SK-N-SH treated with all-trans-retinoic acid at 6 μM for 48 hours (cell line): Measurements from ENCODE around the gene DNPH1.

Experiments used
- ATAC-seq: fragments of 200-7000 bp; cut with Tn5 transposase; 3 replicates; pipeline ENCODE4 v1.9.1; 2020; ENCODE audit warnings: mild to moderate bottlenecking, moderate library complexity
- ARNTL ChIP-seq: fragments of 450-650 bp; formaldehyde crosslinking; IDR thresholded peaks from 2 replicates; pipeline ENCODE4 v1.5.0; 2020; ENCODE audit warnings: low read depth, mild to moderate bottlenecking, moderate library complexity, borderline replicate concordance
- BACH2 ChIP-seq: fragments of 250-450 bp; sonication (Bioruptor Pico); IDR thresholded peaks from 2 replicates; pipeline ENCODE4 v1.9.0; 2021; ENCODE audit warnings: mild to moderate bottlenecking, borderline replicate concordance
- CSDC2 ChIP-seq: fragments of 250-450 bp; sonication (Bioruptor Pico); IDR thresholded peaks from 2 replicates; pipeline ENCODE4 v1.5.0; 2020; ENCODE audit warnings: mild to moderate bottlenecking, moderate library complexity
- CSRNP3 ChIP-seq: fragments of 250-450 bp; sonication (Bioruptor Pico); IDR thresholded peaks from 2 replicates; pipeline ENCODE4 v1.5.1; 2021; ENCODE audit warnings: mild to moderate bottlenecking, moderate library complexity
- ESRRG ChIP-seq: fragments of 250-450 bp; sonication (Bioruptor Pico); IDR thresholded peaks from 2 replicates; pipeline ENCODE4 v1.6.1; 2021; ENCODE audit warnings: mild to moderate bottlenecking
- GLIS3 ChIP-seq: fragments of 250-450 bp; sonication (Bioruptor Pico); IDR thresholded peaks from 2 replicates; pipeline ENCODE4 v1.5.0; 2020; ENCODE audit warnings: mild to moderate bottlenecking, moderate library complexity
- ISL1 ChIP-seq: fragments of 250-450 bp; sonication (Bioruptor Pico); IDR thresholded peaks from 2 replicates; pipeline ENCODE4 v2.1.2; 2022; ENCODE audit warnings: mild to moderate bottlenecking, moderate library complexity
- OSR1 ChIP-seq: fragments of 250-450 bp; sonication (Bioruptor Pico); IDR thresholded peaks from 2 replicates; pipeline ENCODE4 v1.8.0; 2022; ENCODE audit warnings: moderate library complexity, mild to moderate bottlenecking, inconsistent platforms
- PPARA ChIP-seq: fragments of 250-450 bp; sonication (Bioruptor Pico); IDR thresholded peaks from 2 replicates; pipeline ENCODE4 v1.5.0; 2020; ENCODE audit warnings: mild to moderate bottlenecking, borderline replicate concordance
- RARB ChIP-seq: fragments of 250-450 bp; sonication (Bioruptor Pico); IDR thresholded peaks from 2 replicates; pipeline ENCODE4 v1.8.0; 2021; ENCODE audit warnings: mild to moderate bottlenecking, moderate library complexity
- SNAI2 ChIP-seq: fragments of 250-450 bp; sonication (Bioruptor Pico); IDR thresholded peaks from 2 replicates; pipeline ENCODE4 v1.5.0; 2020; ENCODE audit warnings: mild to moderate bottlenecking, moderate library complexity
- TCF4 ChIP-seq: fragments of 250-450 bp; sonication (Bioruptor Pico); IDR thresholded peaks from 2 replicates; pipeline ENCODE4 v1.8.0; 2021; ENCODE audit warnings: mild to moderate bottlenecking, moderate library complexity, borderline replicate concordance
- ZC3H10 ChIP-seq: fragments of 250-450 bp; sonication (Bioruptor Pico); IDR thresholded peaks from 2 replicates; pipeline ENCODE4 v1.5.1; 2021; ENCODE audit warnings: mild to moderate bottlenecking, moderate library complexity
- ZFP3 ChIP-seq: fragments of 250-450 bp; sonication (Bioruptor Pico); IDR thresholded peaks from 2 replicates; pipeline ENCODE4 v1.5.0; 2020; ENCODE audit warnings: mild to moderate bottlenecking, moderate library complexity
- ZFP30 ChIP-seq: fragments of 450-650 bp; formaldehyde crosslinking; IDR thresholded peaks from 2 replicates; pipeline ENCODE4 v1.5.0; 2022; ENCODE audit warnings: mild to moderate bottlenecking, moderate library complexity
- ZNF565 ChIP-seq: fragments of 450-650 bp; formaldehyde crosslinking; conservative IDR thresholded peaks from 2 replicates; pipeline ENCODE4 v1.5.0; 2020; ENCODE audit warnings: low read depth, mild to moderate bottlenecking, moderate library complexity
- ZNF70 ChIP-seq: fragments of 450-650 bp; formaldehyde crosslinking; IDR thresholded peaks from 2 replicates; pipeline ENCODE4 v1.5.0; 2020; ENCODE audit warnings: mild to moderate bottlenecking, moderate library complexity
- ZNF8 ChIP-seq: fragments of 450-650 bp; formaldehyde crosslinking; IDR thresholded peaks from 2 replicates; pipeline ENCODE4 v1.5.0; 2020; ENCODE audit warnings: mild to moderate bottlenecking, moderate library complexity
- TF ChIP-seq, protein P1 (sequence below): fragments of 250-450 bp; sonication (Bioruptor Pico); IDR thresholded peaks from 2 replicates; pipeline ENCODE4 v1.8.0; 2020; ENCODE audit warnings: mild to moderate bottlenecking, moderate library complexity, borderline replicate concordance
- TF ChIP-seq, protein P2 (sequence below): fragments of 250-450 bp; sonication (Bioruptor Pico); IDR thresholded peaks from 2 replicates; pipeline ENCODE4 v1.5.0; 2020; ENCODE audit warnings: mild to moderate bottlenecking, moderate library complexity
- TF ChIP-seq, protein P3 (sequence below): fragments of 250-450 bp; sonication (Bioruptor Pico); IDR thresholded peaks from 2 replicates; pipeline ENCODE4 v1.8.0; 2021; ENCODE audit warnings: low read depth, mild to moderate bottlenecking, moderate library complexity, borderline replicate concordance
- TF ChIP-seq, protein P4 (sequence below): fragments of 250-450 bp; sonication (Bioruptor Pico); IDR thresholded peaks from 2 replicates; pipeline ENCODE4 v1.5.1; 2020; ENCODE audit warnings: low read depth, mild to moderate bottlenecking, moderate library complexity

DNPH1 gene

DNA sequence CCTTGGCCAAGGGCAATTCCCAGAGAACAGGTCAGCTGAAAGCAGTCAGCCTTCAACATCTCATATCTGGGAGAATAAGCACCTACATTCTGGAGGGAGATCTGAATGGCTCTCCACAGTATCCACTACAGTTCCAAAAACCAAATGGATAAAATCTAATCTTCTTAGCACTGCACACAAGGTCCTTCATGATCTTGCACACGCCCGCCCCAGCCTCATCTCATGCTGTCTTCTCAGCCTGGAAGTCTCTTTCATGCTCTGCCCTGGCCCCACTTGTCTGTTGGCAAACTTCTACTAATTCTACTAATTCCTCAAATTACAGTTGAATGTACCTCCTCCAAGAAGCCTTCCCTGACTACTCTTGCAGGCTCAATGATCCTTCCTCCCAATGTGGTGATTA lies 12.2 kb upstream of the DNPH1 start:
- TF ChIP-seq ARNTL: no peak
- TF ChIP-seq ZNF565: no peak
- no peak for TF ChIP-seq TCF4 (CRISPR knock-in tag)
- TF ChIP-seq BACH2 (CRISPR knock-in tag): no peak
- no peak for TF ChIP-seq CSDC2 (CRISPR knock-in tag)
- TF ChIP-seq CSRNP3 (CRISPR knock-in tag): no peak
- TF ChIP-seq, protein P1, sequence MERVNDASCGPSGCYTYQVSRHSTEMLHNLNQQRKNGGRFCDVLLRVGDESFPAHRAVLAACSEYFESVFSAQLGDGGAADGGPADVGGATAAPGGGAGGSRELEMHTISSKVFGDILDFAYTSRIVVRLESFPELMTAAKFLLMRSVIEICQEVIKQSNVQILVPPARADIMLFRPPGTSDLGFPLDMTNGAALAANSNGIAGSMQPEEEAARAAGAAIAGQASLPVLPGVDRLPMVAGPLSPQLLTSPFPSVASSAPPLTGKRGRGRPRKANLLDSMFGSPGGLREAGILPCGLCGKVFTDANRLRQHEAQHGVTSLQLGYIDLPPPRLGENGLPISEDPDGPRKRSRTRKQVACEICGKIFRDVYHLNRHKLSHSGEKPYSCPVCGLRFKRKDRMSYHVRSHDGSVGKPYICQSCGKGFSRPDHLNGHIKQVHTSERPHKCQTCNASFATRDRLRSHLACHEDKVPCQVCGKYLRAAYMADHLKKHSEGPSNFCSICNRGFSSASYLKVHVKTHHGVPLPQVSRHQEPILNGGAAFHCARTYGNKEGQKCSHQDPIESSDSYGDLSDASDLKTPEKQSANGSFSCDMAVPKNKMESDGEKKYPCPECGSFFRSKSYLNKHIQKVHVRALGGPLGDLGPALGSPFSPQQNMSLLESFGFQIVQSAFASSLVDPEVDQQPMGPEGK (CRISPR knock-in tag): no peak
- TF ChIP-seq GLIS3 (CRISPR knock-in tag): no peak
- TF ChIP-seq ISL1 (CRISPR knock-in tag): no peak
- TF ChIP-seq, protein P2, sequence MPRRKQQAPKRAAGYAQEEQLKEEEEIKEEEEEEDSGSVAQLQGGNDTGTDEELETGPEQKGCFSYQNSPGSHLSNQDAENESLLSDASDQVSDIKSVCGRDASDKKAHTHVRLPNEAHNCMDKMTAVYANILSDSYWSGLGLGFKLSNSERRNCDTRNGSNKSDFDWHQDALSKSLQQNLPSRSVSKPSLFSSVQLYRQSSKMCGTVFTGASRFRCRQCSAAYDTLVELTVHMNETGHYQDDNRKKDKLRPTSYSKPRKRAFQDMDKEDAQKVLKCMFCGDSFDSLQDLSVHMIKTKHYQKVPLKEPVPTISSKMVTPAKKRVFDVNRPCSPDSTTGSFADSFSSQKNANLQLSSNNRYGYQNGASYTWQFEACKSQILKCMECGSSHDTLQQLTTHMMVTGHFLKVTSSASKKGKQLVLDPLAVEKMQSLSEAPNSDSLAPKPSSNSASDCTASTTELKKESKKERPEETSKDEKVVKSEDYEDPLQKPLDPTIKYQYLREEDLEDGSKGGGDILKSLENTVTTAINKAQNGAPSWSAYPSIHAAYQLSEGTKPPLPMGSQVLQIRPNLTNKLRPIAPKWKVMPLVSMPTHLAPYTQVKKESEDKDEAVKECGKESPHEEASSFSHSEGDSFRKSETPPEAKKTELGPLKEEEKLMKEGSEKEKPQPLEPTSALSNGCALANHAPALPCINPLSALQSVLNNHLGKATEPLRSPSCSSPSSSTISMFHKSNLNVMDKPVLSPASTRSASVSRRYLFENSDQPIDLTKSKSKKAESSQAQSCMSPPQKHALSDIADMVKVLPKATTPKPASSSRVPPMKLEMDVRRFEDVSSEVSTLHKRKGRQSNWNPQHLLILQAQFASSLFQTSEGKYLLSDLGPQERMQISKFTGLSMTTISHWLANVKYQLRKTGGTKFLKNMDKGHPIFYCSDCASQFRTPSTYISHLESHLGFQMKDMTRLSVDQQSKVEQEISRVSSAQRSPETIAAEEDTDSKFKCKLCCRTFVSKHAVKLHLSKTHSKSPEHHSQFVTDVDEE (CRISPR knock-in tag): no peak
- TF ChIP-seq ZNF70 (CRISPR knock-in tag): no peak
- TF ChIP-seq, protein P3, sequence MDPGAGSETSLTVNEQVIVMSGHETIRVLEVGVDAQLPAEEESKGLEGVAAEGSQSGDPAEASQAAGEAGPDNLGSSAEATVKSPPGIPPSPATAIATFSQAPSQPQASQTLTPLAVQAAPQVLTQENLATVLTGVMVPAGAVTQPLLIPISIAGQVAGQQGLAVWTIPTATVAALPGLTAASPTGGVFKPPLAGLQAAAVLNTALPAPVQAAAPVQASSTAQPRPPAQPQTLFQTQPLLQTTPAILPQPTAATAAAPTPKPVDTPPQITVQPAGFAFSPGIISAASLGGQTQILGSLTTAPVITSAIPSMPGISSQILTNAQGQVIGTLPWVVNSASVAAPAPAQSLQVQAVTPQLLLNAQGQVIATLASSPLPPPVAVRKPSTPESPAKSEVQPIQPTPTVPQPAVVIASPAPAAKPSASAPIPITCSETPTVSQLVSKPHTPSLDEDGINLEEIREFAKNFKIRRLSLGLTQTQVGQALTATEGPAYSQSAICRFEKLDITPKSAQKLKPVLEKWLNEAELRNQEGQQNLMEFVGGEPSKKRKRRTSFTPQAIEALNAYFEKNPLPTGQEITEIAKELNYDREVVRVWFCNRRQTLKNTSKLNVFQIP (CRISPR knock-in tag): no peak
- TF ChIP-seq RARB (CRISPR knock-in tag): no peak
- TF ChIP-seq SNAI2: no peak
- TF ChIP-seq ZFP30 (CRISPR knock-in tag): no peak
- no peak for TF ChIP-seq PPARA (CRISPR knock-in tag)
- TF ChIP-seq ZNF8 (CRISPR knock-in tag): no peak
- TF ChIP-seq ZFP3: no peak
- ATAC-seq: no peak

DNA sequence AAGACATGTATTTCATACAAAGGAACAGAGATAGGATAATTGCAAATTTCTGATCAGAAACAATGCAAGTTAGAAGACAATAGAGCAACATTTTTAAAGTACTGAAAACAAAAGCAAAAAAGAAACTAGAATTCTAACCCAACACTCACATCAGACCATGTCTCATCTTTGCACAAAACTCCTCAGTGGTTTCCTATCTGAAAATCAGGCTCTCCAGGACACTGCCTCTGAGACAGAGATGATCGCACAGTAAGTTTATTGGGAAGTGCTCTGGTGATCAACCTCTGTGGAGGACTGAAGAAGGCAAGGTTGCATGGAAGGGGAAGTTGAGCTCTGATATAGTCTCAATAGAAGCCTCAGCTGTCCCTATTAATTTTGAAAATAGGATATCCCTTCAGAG lies 11.7 kb upstream of the DNPH1 start:
- TF ChIP-seq ESRRG (no peak), CSDC2 (CRISPR knock-in tag) (no peak), OSR1 (CRISPR knock-in tag) (no peak), GLIS3 (CRISPR knock-in tag) (no peak), ZC3H10 (CRISPR knock-in tag) (no peak), ZFP3 (no peak), ZFP30 (CRISPR knock-in tag) (no peak), SNAI2 (no peak), TCF4 (CRISPR knock-in tag) (no peak), BACH2 (CRISPR knock-in tag) (no peak), ZNF8 (CRISPR knock-in tag) (no peak), ARNTL (no peak), ISL1 (CRISPR knock-in tag) (no peak), PPARA (CRISPR knock-in tag) (no peak)
- TF ChIP-seq, protein P3 (CRISPR knock-in tag): no peak
- TF ChIP-seq, protein P4, sequence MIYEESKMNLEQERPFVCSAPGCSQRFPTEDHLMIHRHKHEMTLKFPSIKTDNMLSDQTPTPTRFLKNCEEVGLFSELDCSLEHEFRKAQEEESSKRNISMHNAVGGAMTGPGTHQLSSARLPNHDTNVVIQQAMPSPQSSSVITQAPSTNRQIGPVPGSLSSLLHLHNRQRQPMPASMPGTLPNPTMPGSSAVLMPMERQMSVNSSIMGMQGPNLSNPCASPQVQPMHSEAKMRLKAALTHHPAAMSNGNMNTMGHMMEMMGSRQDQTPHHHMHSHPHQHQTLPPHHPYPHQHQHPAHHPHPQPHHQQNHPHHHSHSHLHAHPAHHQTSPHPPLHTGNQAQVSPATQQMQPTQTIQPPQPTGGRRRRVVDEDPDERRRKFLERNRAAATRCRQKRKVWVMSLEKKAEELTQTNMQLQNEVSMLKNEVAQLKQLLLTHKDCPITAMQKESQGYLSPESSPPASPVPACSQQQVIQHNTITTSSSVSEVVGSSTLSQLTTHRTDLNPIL (CRISPR knock-in tag): no peak
- ATAC-seq: no peak
